Activated T-cell treated with anti-CD3 and anti-CD28 coated beads, Interleukin-2, amount 50 U/mL, for 4 hours (primary cell): ENCODE data around the gene TMEFF1. TPM values are rescaled to one million over a fixed set of nuclear protein-coding genes. Genes with fewer than 3 reads are reported as not detected.

ENCODE experiments used
- ATAC-seq, 2 donors: fragments of 200-7000 bp; cut with Tn5 transposase; one replicate each; pipeline ENCODE4 v1.10.0; 2021
- DNase-seq: peaks from one replicate; pipeline ENCODE4 v3.0.0-alpha.2; 2020
- H3K27me3 Mint-ChIP-seq: one replicate; pipeline ENCODE4 v1.8.0; 2021; ENCODE audit warnings: low read depth, mixed read lengths
- H3K36me3 Mint-ChIP-seq: one replicate; pipeline ENCODE4 v1.8.0; 2022; ENCODE audit warnings: mixed read lengths; ENCODE audit not compliant: insufficient read depth
- H3K4me1 Mint-ChIP-seq: one replicate; pipeline ENCODE4 v1.8.0; 2021; ENCODE audit warnings: low read depth, mixed read lengths
- H3K4me3 Mint-ChIP-seq: one replicate; pipeline ENCODE4 v1.8.0; 2021; ENCODE audit warnings: mild to moderate bottlenecking, moderate library complexity, mixed read lengths
- H3K9me3 Mint-ChIP-seq: one replicate; pipeline ENCODE4 v1.8.0; 2021; ENCODE audit warnings: mixed read lengths
- total RNA-seq, 3 donors: library from RNA; stranded (reverse); gene quantifications; one replicate each; pipeline ENCODE4 v1.2.1, GENCODE V29; 2021

TMEFF1 gene
- total RNA-seq, 3 donors from 2014 or later = 0.18 to 0.24 TPM; not detected in 1

GRCh38 chr9:100555471-100555870 lies 82.5 kb downstream of the TMEFF1 start:
- Mint-ChIP-seq H3K4me1 (no peaks in the 10 kb centered on the region), H3K27me3 (no peaks in the 10 kb centered on the region), H3K36me3 (no peaks in the 10 kb centered on the region), H3K9me3 (no peaks in the 10 kb centered on the region), H3K4me3 (no peak overlapping the region)
- DNase-seq (no peak), ATAC-seq (no peak)

GRCh38 chr9:100557053-100557452 lies 84.1 kb downstream of the TMEFF1 start:
- no peak for ATAC-seq
- no peak for DNase-seq
- H3K9me3 Mint-ChIP-seq = no peaks in the 10 kb centered on the region
- H3K27me3 Mint-ChIP-seq = no peaks in the 10 kb centered on the region
- H3K4me3 Mint-ChIP-seq = no peak overlapping the region
- H3K4me1 Mint-ChIP-seq = no peaks in the 10 kb centered on the region
- no peaks in the 10 kb centered on the region for H3K36me3 Mint-ChIP-seq

GRCh38 chr9:100561256-100561655 lies 88.3 kb downstream of the TMEFF1 start:
- Mint-ChIP-seq H3K9me3 (no peaks in the 10 kb centered on the region), H3K4me1 (no peaks in the 10 kb centered on the region), H3K36me3 (no peaks in the 10 kb centered on the region), H3K27me3 (no peaks in the 10 kb centered on the region), H3K4me3 (no peak overlapping the region)
- ATAC-seq (no peak), DNase-seq (no peak)

GRCh38 chr9:100567856-100568255 lies 94.9 kb downstream of the TMEFF1 start:
- Mint-ChIP-seq H3K9me3 (peaks cover 8% of the 10 kb centered on the region), H3K27me3 (no peaks in the 10 kb centered on the region), H3K4me3 (no peak overlapping the region), H3K4me1 (no peaks in the 10 kb centered on the region), H3K36me3 (peaks cover 2% of the 10 kb centered on the region)
- no peak for ATAC-seq
- no peak for DNase-seq

- Mint-ChIP-seq H3K36me3 (peaks cover 2% of the 10 kb centered on the region), H3K4me3 (no peak overlapping the region), H3K4me1 (no peaks in the 10 kb centered on the region), H3K9me3 (peaks cover 8% of the 10 kb centered on the region), H3K27me3 (no peaks in the 10 kb centered on the region)
- ATAC-seq (no peak), DNase-seq (no peak)
Measured at GRCh38 chr9:100573655-100574260, 100.8 kb downstream of the TMEFF1 start.

GRCh38 chr9:100575006-100575405 lies 102.1 kb downstream of the TMEFF1 start:
- Mint-ChIP-seq H3K36me3 (no peaks in the 10 kb centered on the region), H3K4me3 (no peak overlapping the region), H3K4me1 (no peaks in the 10 kb centered on the region), H3K27me3 (no peaks in the 10 kb centered on the region), H3K9me3 (peaks cover 5% of the 10 kb centered on the region)
- ATAC-seq = no peak
- no peak for DNase-seq

GRCh38 chr9:100575765-100576386 lies 102.9 kb downstream of the TMEFF1 start:
- no peak for ATAC-seq
- no peak for DNase-seq
- H3K9me3 Mint-ChIP-seq = no peaks in the 10 kb centered on the region
- no peaks in the 10 kb centered on the region for H3K4me1 Mint-ChIP-seq
- no peaks in the 10 kb centered on the region for H3K36me3 Mint-ChIP-seq
- no peak overlapping the region for H3K4me3 Mint-ChIP-seq
- no peaks in the 10 kb centered on the region for H3K27me3 Mint-ChIP-seq

GRCh38 chr9:100577776-100578448 lies 105.0 kb downstream of the TMEFF1 start, which contains the start of gene CAVIN4:
Gene CAVIN4 (plus strand): TSS chr9:100578079. CDS start chr9:100578144, 65 bp downstream.
- Mint-ChIP-seq H3K4me3 (no peak within 1 kb of the TSS), H3K36me3 (no peaks in the 10 kb centered on the region), H3K9me3 (no peaks in the 10 kb centered on the region), H3K4me1 (no peaks in the 10 kb centered on the region), H3K27me3 (no peaks in the 10 kb centered on the region)
- no peak for ATAC-seq
- no peak for DNase-seq

GRCh38 chr9:100578610-100579009 lies 105.7 kb downstream of the TMEFF1 start:
- ATAC-seq = no peak
- Mint-ChIP-seq H3K36me3 (no peaks in the 10 kb centered on the region), H3K9me3 (no peaks in the 10 kb centered on the region), H3K4me3 (no peak overlapping the region), H3K4me1 (no peaks in the 10 kb centered on the region), H3K27me3 (no peaks in the 10 kb centered on the region)
- no peak for DNase-seq

GRCh38 chr9:100579665-100580064 lies 106.7 kb downstream of the TMEFF1 start:
- Mint-ChIP-seq H3K36me3 (no peaks in the 10 kb centered on the region), H3K4me1 (no peaks in the 10 kb centered on the region), H3K27me3 (no peaks in the 10 kb centered on the region), H3K9me3 (no peaks in the 10 kb centered on the region), H3K4me3 (no peak overlapping the region)
- ATAC-seq = no peak
- DNase-seq = no peak

- no peaks in the 10 kb centered on the region for H3K9me3 Mint-ChIP-seq
- no peak overlapping the region for H3K4me3 Mint-ChIP-seq
- H3K27me3 Mint-ChIP-seq = no peaks in the 10 kb centered on the region
- no peak for ATAC-seq
- DNase-seq = no peak
- H3K36me3 Mint-ChIP-seq = no peaks in the 10 kb centered on the region
- H3K4me1 Mint-ChIP-seq = no peaks in the 10 kb centered on the region
Measured at GRCh38 chr9:100580257-100580656, 107.3 kb downstream of the TMEFF1 start.

- DNase-seq = no peak
- Mint-ChIP-seq H3K9me3 (no peaks in the 10 kb centered on the region), H3K36me3 (no peaks in the 10 kb centered on the region), H3K4me3 (no peak overlapping the region), H3K4me1 (no peaks in the 10 kb centered on the region), H3K27me3 (no peaks in the 10 kb centered on the region)
- no peak for ATAC-seq
Measured at GRCh38 chr9:100581081-100581480, 108.1 kb downstream of the TMEFF1 start.

GRCh38 chr9:100581661-100582060 lies 108.7 kb downstream of the TMEFF1 start:
- H3K4me3 Mint-ChIP-seq = no peak overlapping the region
- ATAC-seq = no peak

GRCh38 chr9:100583014-100583802 lies 110.3 kb downstream of the TMEFF1 start:
- Mint-ChIP-seq H3K9me3 (no peaks in the 10 kb centered on the region), H3K4me1 (no peaks in the 10 kb centered on the region), H3K27me3 (no peaks in the 10 kb centered on the region), H3K36me3 (no peaks in the 10 kb centered on the region), H3K4me3 (no peak overlapping the region)
- ATAC-seq = no peak
- DNase-seq = no peak

More at GRCh38 chr9:100581661-100582060, 108.7 kb downstream of the TMEFF1 start:
- DNase-seq = no peak
- no peaks in the 10 kb centered on the region for H3K27me3 Mint-ChIP-seq
- H3K36me3 Mint-ChIP-seq = no peaks in the 10 kb centered on the region
- H3K9me3 Mint-ChIP-seq = no peaks in the 10 kb centered on the region
- H3K4me1 Mint-ChIP-seq = no peaks in the 10 kb centered on the region
